ENCODE results near the gene TUG1.

Gene TUG1

DNA sequence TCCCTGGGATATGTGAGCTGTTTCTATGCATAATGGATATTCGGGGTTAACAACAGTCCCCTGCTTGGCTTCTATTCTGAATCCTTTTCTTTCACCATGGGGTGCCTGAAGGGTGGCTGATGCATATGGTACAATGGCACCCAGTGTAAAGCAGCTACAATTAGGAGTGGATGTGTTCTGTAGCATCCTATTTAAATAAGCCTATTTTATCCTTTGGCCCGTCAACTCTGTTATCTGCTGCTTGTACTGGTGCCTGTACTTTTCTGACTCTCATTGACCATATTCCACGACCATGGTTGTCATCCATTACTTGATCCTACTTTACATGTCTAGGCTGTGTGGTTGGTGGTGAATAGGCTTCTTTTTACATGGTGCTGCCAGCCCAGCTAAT is 1.3 kb downstream of the TUG1 start:
- TF ChIP-seq EZH2phosphoT487 (IDR thresholded peaks at IDR 0.05; ENCODE audit: borderline replicate concordance): no peak
- TF ChIP-seq, protein P1, sequence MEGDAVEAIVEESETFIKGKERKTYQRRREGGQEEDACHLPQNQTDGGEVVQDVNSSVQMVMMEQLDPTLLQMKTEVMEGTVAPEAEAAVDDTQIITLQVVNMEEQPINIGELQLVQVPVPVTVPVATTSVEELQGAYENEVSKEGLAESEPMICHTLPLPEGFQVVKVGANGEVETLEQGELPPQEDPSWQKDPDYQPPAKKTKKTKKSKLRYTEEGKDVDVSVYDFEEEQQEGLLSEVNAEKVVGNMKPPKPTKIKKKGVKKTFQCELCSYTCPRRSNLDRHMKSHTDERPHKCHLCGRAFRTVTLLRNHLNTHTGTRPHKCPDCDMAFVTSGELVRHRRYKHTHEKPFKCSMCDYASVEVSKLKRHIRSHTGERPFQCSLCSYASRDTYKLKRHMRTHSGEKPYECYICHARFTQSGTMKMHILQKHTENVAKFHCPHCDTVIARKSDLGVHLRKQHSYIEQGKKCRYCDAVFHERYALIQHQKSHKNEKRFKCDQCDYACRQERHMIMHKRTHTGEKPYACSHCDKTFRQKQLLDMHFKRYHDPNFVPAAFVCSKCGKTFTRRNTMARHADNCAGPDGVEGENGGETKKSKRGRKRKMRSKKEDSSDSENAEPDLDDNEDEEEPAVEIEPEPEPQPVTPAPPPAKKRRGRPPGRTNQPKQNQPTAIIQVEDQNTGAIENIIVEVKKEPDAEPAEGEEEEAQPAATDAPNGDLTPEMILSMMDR (conservative IDR thresholded peaks at IDR 0.05; ENCODE audit: low read length): no peak
- Histone ChIP-seq H3K4me3 (ENCODE audit: low read length, poor library complexity, severe bottlenecking) (peak overlapping the region; percentile 98), H3K4me1 (ENCODE audit: insufficient read depth, low read length, poor library complexity, severe bottlenecking) (peaks cover 34% of the 10 kb centered on the region), H4K20me1 (ENCODE audit: insufficient read depth, low read length, poor library complexity, severe bottlenecking) (peaks cover 46% of the 10 kb centered on the region), H3K27me3 (ENCODE audit: insufficient read depth, low read length, poor library complexity, severe bottlenecking) (no peaks in the 10 kb centered on the region), H3K9ac (ENCODE audit: low read depth, low read length, poor library complexity, severe bottlenecking) (peak overlapping the region; percentile 80), H3K9me3 (ENCODE audit: insufficient read depth, low read depth, low read length) (peaks cover 3% of the 10 kb centered on the region; the same call in 1 of the 2 replicates), H3K79me2 (ENCODE audit: insufficient read depth, low read length) (peaks cover 79% of the 10 kb centered on the region), H2AFZ (ENCODE audit: low read length) (no peak overlapping the region), H3K36me3 (ENCODE audit: insufficient read depth, low read length) (peaks cover 34% of the 10 kb centered on the region), H3K9me2 (replicated peaks; ENCODE audit: low read depth, low read length) (no peaks in the 10 kb centered on the region), H3K4me2 (ENCODE audit: low read depth, low read length, poor library complexity, severe bottlenecking) (peak overlapping the region; percentile 96), H3F3A (ENCODE audit: low read depth) (no peaks in the 10 kb centered on the region)

DNA sequence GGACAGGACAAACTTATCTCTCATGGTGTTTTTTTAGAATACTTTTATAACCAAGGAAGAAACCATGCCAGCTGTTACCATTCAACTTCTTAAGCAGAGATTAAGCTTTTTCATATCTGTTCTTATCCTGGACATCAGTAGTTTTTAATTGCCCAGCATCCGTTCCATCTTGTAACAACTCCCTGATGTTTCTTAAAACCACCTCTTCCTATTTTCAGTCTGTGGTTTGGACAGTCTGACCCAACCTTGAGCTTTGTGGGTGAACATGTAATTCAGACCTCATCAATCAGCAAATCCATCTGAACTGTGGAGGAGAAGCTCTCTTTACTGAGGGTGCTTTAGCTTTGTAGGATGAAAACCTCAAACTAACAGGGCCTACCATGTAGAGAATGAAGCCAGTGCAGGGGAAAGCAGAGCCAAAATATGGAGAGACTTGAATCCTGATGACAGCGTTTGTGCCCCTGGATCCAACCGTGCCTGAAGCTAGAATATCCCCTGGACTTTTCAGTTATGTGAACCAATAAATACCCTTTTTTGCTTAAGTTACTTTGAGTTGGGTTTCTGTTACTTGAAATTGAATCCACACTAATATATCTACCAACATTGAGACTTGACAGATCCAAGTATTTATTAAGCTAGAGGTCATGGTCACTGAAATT is 9.4 kb downstream of the TUG1 start:
- TF ChIP-seq, protein P1 (conservative IDR thresholded peaks at IDR 0.05; ENCODE audit: low read length): no peak
- TF ChIP-seq EZH2phosphoT487 (IDR thresholded peaks at IDR 0.05; ENCODE audit: borderline replicate concordance): no peak
- Histone ChIP-seq H3K79me2 (ENCODE audit: insufficient read depth, low read length) (peaks cover 5% of the 10 kb centered on the region), H3K9me3 (ENCODE audit: insufficient read depth, low read depth, low read length) (peaks cover 3% of the 10 kb centered on the region; the same call in 1 of the 2 replicates), H3K4me2 (ENCODE audit: low read depth, low read length, poor library complexity, severe bottlenecking) (no peak overlapping the region), H3K4me1 (ENCODE audit: insufficient read depth, low read length, poor library complexity, severe bottlenecking) (no peaks in the 10 kb centered on the region), H3K9me2 (replicated peaks; ENCODE audit: low read depth, low read length) (no peaks in the 10 kb centered on the region), H3K27me3 (ENCODE audit: insufficient read depth, low read length, poor library complexity, severe bottlenecking) (no peaks in the 10 kb centered on the region), H2AFZ (ENCODE audit: low read length) (no peak overlapping the region), H3K9ac (ENCODE audit: low read depth, low read length, poor library complexity, severe bottlenecking) (no peak overlapping the region), H3K36me3 (ENCODE audit: insufficient read depth, low read length) (peaks cover 16% of the 10 kb centered on the region), H3K4me3 (ENCODE audit: low read length, poor library complexity, severe bottlenecking) (no peak overlapping the region), H3F3A (ENCODE audit: low read depth) (no peaks in the 10 kb centered on the region), H4K20me1 (ENCODE audit: insufficient read depth, low read length, poor library complexity, severe bottlenecking) (peaks cover 2% of the 10 kb centered on the region)

DNA sequence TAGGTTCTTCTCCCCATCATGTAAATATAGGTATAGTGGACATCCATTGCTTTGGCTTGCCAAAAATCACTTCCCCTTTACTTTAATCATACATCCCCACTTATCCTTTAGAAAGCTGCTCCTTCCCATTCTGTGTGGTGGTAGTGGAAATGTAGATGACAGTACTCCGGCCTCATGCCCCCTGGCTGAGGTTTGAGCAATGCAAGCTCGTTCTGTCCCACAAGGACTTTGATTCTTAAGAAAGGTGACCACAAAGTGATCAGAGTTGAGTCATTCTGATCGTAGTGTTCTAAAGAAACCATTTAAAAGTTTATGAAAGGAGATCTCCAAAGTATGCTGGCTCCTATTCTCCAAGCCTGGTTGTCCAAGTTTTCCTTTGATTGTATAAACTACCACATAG is 10.9 kb downstream of the TUG1 start:
- Histone ChIP-seq H3K27me3 (ENCODE audit: insufficient read depth, low read length, poor library complexity, severe bottlenecking) (no peaks in the 10 kb centered on the region), H3K9me2 (replicated peaks; ENCODE audit: low read depth, low read length) (no peaks in the 10 kb centered on the region), H2AFZ (ENCODE audit: low read length) (no peak overlapping the region), H3K4me3 (ENCODE audit: low read length, poor library complexity, severe bottlenecking) (no peak overlapping the region), H3K36me3 (ENCODE audit: insufficient read depth, low read length) (peaks cover 8% of the 10 kb centered on the region; the same call in 1 of the 2 replicates), H3K4me2 (ENCODE audit: low read depth, low read length, poor library complexity, severe bottlenecking) (no peak overlapping the region), H3K4me1 (ENCODE audit: insufficient read depth, low read length, poor library complexity, severe bottlenecking) (no peaks in the 10 kb centered on the region), H4K20me1 (ENCODE audit: insufficient read depth, low read length, poor library complexity, severe bottlenecking) (peaks cover 2% of the 10 kb centered on the region), H3K79me2 (ENCODE audit: insufficient read depth, low read length) (no peaks in the 10 kb centered on the region), H3F3A (ENCODE audit: low read depth) (no peaks in the 10 kb centered on the region), H3K9ac (ENCODE audit: low read depth, low read length, poor library complexity, severe bottlenecking) (no peak overlapping the region), H3K9me3 (ENCODE audit: insufficient read depth, low read depth, low read length) (peaks cover 3% of the 10 kb centered on the region; the same call in 1 of the 2 replicates)
- TF ChIP-seq EZH2phosphoT487 (IDR thresholded peaks at IDR 0.05; ENCODE audit: borderline replicate concordance): no peak
- TF ChIP-seq, protein P1 (conservative IDR thresholded peaks at IDR 0.05; ENCODE audit: low read length): no peak
